GM19452 (cell line): ENCODE results near the gene RNF151.

Experiments used
- ATAC-seq: cut with Tn5 transposase; IDR thresholded peaks from one replicate; pipeline ENCODE4 v1.9.1; 2021; ENCODE audit not compliant: unreplicated experiment

The RNF151 gene

DNA sequence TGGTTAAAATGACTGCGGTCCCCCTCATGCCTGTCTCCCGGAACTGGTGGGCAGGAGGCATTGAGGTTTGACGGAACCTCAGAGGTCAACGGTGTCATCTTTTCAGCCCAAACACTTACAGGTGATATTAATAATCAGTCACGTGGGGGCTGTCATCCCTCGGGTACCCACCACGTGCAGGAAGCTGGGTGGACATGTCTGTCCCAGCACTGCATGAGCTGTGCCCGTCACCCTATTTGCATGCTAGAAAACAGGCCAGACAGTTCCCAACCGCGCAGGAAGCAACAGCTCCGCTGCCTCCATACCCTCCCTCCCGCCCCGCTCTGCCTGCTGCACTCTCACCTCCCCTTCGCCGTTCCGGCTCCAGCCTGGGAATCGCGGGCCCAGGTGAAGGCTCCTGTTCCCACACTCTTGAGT is 24.5 kb downstream of the RNF151 start:
- no peak for ATAC-seq

DNA sequence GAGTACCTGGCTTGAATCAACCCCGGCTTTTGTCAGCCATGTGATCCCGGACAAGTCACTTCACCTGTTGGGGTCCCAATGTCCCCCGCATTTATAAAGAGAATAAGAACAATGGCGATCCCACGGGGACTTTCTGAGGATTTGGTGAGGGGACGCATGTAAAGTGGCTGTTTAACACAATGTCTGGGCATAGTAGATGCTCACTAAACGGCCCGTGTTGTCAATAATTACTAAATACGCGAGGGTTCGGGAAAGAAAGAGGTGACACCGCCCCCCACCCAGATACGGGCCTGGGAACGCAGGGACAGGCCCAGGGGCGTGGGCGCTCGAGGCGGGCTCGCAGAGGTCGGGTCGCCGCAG is 24.9 kb downstream of the RNF151 start:
- no peak for ATAC-seq

DNA sequence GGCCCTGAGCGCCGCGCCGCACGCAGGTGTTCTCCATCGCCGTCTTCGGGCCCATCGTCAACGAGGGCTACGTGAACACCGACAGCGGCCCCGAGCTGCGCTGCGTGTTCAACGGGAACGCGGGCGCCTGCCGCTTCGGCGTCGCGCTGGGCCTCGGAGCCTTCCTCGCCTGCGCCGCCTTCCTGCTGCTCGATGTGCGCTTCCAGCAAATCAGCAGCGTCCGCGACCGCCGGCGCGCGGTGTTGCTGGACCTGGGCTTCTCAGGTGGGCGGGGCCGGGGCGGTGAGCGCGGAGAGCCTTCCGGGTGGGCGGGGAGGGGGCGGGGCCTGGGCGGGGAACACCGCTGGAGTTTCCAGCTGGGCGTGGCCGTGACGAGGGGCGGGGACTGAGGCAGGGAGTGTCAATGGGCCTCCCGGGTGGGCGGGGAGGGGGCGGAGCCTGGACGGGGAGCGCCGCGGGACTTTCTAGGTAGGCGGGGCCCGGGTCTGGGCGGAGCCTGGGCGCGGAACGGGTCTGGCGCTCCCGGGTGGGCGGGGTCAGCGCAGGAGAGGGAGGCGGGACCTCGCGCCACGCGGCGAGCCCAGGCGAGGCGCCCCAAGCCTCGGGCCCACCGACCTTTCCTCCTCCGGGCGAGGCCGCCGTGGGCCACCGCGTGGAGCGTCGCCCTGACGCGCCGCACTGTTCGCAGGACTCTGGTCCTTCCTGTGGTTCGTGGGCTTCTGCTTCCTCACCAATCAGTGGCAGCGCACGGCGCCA is 25.5 kb downstream of the RNF151 start:
- no peak for ATAC-seq

DNA sequence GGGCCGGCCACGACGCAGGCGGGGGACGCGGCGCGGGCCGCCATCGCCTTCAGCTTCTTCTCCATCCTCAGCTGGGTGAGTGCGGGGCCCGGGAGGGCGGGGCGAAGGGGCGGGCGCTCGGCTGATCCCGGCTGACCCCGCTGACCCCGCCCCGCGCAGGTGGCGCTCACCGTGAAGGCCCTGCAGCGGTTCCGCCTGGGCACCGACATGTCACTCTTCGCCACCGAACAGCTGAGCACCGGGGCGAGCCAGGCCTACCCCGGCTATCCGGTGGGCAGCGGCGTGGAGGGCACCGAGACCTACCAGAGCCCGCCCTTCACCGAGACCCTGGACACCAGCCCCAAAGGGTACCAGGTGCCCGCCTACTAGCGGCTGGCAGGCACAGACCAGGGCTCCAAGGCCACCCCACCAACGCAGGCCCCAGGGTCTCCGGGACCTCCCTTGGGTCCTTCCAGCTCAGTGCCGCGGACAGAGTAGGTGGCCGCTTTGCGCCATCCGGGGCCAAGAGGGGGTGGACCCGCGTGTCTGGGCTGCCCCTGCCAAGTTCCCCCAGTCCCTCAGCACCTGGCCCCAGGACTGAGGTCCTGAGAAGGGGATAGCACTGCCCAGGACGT is 26.2 kb downstream of the RNF151 start:
- no peak for ATAC-seq

DNA sequence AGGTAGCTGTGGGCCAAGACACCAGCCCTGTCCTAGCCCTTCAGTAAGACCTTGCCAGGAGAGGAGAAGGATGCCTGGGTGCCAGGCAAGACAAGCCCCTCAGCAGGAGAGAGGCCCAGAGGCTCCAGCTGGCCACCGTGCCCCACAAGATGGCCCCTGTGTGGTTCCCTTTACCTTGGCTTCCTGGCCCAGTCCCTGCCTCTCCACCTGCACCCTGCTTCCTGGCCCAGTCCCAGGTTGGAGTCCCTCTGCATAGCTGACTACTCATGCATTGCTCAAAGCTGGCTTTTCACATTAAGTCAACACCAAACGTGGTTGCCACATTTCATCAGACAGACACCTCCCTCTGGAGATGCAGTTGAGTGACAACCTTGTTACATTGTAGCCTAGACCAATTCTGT is 27.1 kb downstream of the RNF151 start:
- no peak for ATAC-seq

DNA sequence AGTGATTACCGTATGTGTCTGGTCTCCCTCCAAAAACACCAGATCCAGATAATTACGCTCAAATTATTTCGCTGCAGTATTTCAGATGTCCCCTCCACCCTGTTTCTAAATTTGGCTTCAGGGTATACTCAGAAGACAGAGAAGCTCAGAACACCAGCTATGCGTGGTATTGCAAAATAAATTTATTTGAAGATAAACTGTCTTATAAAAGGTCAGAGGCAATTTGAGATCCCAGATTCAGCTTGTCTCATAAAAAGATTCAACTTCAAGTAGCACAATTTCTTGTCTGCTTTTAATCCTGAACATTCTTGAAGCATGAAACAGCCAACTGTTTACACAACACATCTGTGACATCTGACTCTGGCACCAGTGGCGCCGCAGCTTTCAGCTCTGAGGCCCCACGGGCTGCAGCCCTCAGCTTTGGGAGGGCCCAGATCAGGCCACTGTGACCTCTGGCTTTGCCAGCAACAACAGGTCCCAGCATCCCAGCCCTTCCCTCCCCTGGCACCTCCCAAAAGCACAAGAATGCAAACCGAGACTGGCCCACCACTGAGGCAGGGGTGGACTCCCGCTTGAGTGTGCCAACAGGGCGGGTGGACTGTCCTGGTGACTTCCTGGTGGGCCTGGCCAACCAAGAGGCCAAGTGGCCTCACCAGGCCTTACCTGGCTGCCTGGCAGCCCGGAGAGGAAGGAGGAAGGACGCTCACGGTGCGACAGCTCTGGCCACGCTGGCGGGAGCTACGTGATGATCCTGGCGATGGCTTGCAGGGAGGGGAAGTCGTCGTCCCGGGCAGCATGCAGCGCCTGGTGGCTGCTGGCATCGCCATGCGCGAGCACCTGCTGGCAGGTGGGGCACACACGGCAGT is 31.1 kb downstream of the RNF151 start:
- ATAC-seq: no peak

DNA sequence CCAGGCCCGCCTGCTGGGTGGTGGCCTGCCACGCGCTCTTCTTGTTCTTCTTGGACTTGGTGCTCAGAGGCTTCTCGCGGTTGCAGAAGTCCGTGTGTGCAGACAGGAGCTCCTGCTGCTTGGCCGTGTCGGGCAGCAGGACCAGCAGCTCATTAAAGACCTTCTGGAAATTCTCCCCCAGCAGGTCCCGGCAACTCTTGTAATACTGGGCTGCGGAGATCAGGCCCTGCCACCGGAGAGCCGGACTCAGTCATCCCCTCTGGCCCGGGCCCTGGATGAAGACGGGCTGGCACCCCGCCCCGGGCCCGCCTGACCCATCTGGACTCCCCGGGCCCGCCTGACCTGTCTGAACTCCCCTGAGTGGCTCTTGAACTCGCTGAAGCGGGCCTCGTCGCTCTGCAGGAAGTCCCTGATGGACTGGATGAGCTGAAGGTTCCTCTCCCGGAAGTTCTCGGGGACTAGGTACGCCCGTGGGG is 31.7 kb downstream of the RNF151 start:
- no peak for ATAC-seq

DNA sequence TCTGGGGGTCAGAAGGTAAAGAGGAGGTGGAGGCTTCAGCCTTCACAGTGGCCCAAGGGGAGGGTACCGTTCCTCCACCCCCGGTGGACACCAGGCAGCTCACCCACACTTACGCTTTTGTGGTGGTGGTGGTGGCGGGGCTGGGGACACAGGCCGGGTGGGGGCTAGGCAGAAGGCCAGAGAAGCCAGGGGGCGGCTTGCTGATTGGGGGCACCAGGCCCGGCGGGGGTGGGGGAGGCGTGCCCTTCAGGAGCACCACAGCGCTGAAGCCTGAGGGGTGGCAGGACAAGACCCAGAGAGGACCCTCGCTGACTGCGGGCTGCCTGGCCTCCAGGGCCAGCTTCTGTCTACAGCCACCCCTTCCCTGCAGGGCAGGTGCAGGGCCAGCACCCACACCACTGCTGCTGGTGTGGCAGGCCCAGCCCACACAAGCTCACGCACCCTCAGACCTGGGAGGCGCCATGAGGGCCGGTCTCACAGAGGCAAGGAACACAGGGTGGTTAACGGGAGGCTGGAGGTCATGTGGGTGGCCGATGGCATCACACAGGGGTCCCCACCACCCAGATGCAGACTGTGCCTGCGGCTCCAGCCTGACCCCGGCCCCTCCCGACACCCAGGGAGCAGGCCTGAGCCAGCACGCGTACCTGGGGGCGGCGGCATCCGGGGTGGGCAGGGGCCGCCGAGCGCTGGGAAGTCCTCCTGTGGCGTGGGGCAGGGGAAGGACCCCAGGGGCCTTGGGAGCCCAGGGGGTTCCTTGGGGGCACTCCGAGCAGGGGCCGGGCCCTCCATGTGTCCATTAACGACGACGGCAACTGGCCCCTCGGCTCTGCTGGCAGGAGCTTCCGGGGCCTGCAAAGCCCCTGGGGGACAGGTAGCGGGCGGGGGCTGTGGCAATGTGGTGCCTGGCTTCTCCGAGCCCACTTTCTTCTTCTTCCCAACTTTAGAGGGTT is 32.5 kb downstream of the RNF151 start:
- ATAC-seq: no peak

DNA sequence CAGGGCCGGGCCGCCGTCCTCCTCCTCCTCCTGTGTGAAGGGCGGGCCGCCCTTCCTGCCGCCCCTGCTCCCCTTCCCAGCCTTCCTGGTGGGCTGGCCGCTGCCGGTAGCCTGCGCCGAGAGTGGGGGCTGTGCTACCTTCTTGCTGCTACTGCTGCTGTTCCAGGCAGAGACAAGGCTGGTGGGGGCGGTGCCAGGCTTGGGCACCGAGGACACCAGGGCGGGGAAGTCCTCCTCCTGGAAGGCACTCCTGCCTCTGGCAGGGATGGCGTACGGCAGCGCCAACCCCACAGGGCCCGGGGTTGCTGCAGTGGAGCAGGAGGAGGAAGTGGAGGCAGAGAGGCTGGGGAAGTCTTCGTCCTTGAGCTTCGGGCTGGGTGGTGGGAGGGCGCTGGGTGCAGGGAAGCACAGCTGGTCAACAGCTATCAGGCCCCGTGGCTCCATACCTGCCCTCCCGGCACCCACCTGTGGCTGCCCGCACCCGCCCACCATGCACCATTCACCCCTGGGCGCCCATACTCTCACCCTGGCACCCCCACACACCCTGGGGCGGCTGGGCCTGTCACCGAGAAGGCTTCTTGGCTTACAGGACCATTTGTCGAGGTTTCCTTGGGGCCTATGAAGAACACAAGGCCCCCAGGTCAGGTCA is 33.3 kb downstream of the RNF151 start:
- ATAC-seq: no peak

DNA sequence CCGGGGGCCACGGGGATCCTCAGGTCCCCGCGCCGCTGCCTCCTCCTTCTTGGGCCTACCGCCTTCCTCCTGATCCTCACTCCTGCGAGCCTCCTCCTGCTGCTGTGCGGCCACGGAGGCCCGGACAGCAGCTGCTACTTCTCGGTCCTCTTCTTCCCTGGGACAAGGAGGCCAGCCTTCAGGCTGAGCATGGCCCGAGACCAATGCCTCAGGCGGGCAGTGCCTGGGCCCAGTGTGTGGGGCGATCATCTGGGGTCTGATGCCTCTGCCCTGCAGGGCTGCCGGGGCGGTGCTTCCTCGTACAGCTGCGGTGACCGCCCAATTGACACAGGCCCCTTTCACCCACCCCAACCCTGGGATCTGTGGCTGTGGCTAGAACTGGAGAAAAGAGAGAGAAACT is 34.4 kb downstream of the RNF151 start:
- no peak for ATAC-seq

DNA sequence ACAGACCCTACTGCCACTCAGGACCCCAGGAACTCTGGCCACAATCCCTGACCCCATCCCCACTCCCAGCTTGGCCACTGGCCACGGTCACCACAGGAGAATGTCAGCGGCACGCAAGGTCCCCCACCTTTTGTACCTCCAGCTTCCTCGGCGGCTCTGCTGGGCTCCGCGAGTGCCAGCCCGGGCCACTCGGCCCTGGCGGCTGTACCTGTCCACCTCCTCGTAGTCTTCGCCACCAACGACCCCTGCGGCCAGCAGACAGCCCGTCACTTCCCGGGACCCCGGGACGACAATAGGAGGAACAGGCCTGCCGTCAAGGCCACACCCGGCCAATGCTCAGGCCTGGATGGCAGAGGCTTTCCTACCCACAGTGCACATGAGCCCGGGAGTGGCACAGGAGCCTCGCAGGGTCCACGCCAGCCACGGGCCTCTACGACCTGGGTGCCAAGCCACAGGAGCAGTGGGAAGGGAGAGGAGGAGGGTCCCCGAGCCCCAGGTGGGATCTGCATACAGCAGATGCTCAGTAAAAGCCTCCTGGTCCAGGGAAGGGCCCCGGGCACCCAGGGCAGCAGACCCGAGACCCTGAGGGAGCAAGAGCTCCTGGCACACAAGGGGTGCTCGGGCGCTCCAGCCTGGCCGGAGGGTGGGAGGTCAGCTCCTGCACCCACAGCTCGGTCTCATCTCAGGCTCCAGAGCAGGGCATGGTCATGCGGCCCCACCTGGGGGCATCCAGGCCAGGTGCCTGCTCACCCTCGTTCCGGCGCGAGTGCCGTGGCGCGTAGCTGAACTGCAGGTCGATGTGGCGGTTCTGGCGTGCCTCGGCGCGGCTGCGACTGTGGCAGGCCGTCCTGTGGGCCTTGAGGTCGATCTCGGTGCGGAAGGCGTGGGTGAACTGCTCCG is 35.0 kb downstream of the RNF151 start:
- no peak for ATAC-seq

DNA sequence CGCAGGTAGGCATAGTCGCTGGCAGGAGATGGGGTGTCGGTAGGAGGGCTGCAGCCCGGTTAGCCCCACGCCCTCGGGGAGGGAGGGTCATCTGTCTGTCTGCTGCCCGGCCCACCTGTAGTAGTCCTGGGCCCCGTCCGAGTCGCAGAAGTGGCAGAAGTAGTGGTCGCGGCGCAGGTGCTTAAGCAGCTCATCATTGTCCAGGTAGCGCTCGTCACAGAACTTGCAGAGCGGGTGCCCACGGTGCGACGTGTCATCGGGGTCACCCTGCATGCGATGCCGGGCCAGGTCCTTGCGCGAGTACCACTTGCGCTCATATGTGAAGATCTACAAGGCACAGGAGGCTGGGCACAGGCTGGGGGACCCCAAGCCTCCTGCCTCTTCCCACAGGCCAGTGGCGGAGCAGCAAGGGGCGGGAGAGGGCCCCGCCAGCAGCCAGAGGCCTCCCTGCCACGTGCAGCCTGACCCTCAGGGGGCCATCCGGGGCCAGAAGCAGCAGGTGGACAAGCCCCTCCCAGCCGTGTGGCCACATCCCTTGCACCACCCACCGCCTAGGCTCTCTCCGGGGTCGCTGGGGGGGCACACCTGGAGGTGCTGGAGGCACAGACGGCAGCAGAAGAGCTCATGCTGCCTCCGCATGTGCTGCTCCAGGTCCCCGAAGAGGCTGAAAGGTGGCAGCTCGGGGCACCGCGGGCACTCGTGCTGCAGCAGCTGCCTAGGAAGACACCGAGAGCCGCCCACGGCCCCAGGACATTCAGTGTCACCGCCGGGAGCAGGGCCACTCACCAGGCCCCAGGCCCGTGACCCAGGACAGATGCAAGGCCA is 36.0 kb downstream of the RNF151 start:
- ATAC-seq: no peak

DNA sequence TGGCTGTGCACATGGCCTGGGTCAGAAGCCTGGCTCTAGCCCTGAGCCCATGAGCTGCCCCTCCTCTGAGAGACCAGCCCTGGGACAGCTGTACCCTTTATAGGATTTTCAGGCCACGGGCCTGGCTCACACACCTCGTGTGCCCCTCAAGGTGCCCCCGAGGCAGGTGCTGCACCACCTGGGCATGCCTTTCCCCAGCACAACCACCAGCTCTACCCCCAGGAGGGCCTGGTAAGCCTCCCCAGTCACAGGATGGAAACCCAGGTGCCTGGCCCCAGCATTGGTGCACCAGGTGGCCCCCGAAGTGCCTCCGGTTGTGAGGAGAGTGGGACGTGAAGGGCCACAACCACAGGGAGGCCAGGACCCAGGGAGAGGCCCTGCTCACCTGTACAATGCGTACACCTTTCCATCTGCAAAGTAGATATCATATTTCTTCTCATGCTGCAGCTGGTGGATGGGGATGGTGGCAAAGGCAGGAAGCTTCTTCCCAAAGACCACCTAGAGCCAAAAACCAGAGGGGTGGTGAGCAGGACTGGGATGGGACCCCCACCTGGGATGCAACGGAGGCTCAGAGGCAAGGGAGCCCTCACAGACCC is 36.7 kb downstream of the RNF151 start:
- no peak for ATAC-seq

DNA sequence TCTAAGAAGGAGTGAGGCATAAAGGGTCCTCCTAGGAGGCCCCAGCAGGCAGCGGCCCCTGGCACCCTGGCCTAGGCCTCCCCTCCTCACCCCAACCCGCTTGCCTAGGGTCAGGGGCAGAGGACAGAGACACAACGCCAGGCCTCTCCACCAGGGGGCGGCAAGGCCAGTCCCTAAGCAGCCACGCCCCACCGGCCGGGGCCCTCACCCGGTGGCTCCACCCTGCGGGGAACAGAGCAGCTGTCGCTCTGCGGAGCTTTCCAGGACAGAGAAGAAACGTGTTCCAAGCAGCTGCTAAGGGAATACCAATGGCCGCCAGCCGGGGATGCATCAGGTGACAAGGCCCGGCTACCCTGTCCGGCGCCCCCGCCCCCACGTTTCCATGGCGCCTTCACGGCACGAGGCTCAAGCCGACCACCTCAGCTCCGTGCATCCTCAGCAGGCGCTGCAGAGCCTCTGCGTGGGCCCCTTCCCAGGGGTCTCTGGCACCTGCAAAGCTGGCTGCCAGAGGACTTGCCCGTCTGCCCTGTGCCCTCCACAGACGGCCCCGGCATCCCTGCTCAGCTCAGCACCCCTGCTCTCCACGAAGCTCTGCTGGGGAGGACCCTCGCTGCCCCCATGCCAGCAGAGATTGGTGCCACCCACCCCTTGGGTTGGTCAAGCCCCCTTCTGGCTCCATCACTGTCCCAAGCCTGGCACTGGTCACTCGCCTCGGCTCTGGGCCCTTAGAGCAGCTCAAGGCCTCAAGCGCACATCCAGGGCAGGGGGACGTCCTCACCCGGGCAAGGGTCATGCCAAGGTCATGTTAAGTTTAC is 37.4 kb downstream of the RNF151 start:
- no peak for ATAC-seq

DNA sequence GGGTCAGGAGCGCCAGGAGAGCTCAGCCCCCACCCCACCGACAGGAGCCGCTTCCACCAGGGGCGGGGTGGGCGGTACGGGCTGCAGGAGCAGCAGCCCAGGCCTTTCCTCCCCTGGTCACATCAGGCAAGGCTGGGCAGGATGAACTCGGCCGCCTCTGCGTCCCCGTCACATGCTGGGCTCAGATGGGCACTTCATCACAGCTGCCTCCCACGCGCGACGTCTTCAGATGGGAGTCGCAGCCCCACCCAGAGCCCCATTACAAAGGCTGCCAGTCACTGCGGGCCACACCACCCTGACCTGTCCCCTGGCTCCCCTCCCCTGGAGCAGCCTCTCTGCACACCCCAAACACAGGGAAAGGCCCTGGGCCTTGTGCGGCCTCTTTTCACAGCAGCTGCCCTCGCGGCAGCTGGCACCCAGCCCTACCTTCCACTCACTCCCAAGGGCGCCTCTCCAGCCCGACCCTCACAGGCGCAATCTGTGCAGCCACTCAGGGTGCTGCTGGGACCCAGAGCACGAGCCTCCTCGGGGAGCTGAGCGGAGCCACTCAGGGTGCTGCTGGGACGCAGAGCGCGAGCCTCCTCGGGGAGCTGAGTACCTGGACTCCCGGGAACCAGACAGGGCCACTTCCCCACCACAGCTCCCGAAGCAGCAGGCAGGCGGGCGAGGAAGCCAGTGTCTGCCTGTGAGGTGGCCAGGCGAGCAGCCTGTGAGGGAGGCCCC is 38.3 kb downstream of the RNF151 start:
- ATAC-seq: no peak

DNA sequence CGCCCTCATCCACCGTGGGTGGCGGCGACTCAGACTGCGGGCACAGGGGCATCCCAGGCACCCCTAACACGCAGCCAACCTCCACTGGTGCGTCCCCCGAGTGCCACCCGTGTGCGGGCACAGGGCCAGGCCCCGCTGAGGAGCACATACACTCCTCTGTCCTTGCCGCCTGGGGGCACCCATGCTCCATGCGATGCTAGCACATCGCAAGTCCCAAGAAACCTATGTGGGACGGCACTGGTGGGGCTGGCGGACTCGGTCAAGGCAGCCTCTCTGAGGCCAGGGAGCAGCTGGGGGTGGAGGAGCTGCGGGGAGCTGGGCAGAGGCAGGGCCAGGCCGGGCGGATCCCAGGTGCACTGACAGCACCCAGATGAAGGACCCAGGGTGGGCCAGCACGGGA is 39.0 kb downstream of the RNF151 start:
- ATAC-seq: no peak
